K562 (cell line): ENCODE data around the gene MPIG6B. TPM values are rescaled to one million over a fixed set of nuclear protein-coding genes. Genes with fewer than 3 reads are reported as not detected.
A peak's percentile ranks its signal among the peaks of the same experiment; 100 is the strongest.

ENCODE experiments used
- CC2D1A ChIP-seq: fragments of 450-650 bp; IDR thresholded peaks from 2 replicates; pipeline ENCODE4 v1.6.1; 2017; ENCODE audit warnings: mild to moderate bottlenecking
- CCAR2 ChIP-seq: fragments of 200-400 bp; formaldehyde crosslinking; IDR thresholded peaks from 2 replicates; pipeline ENCODE4 v1.6.1; 2017; ENCODE audit warnings: mild to moderate bottlenecking, low read depth, low read length
- ESRRB ChIP-seq: fragments of 250-450 bp; sonication (Bioruptor Pico); IDR thresholded peaks from 2 replicates; pipeline ENCODE4 v1.5.0; 2020; ENCODE audit warnings: mild to moderate bottlenecking, moderate library complexity, borderline replicate concordance
- HDAC1 ChIP-seq, 2 experiments: fragments of 450-650 bp; IDR thresholded peaks; 2 replicates each; pipeline ENCODE4 v1.6.1; 2016 to 2017; ENCODE audit warnings: inconsistent platforms in 1 of 2, mild to moderate bottlenecking in 1 of 2, moderate library complexity in 1 of 2
- HDAC2 ChIP-seq: fragments of 450-650 bp; IDR thresholded peaks from 2 replicates; pipeline ENCODE4 v1.6.1; 2016; ENCODE audit warnings: mild to moderate bottlenecking
- MAFG ChIP-seq: fragments of 450-650 bp; conservative IDR thresholded peaks from 2 replicates; pipeline ENCODE4 v1.6.1; 2016; ENCODE audit warnings: missing genetic modification characterization, missing compliant biosample characterization
- MCM2 ChIP-seq: fragments of 450-650 bp; IDR thresholded peaks from 2 replicates; pipeline ENCODE4 v1.6.1; 2017; ENCODE audit warnings: low read depth, mild to moderate bottlenecking
- MEF2A ChIP-seq: IDR thresholded peaks from 2 replicates; pipeline ENCODE4 v1.6.1; 2011; ENCODE audit warnings: low read depth, mild to moderate bottlenecking, low read length, moderate library complexity; ENCODE audit not compliant: control insufficient read depth
- NCOA1 ChIP-seq: fragments of 450-650 bp; IDR thresholded peaks from 2 replicates; pipeline ENCODE4 v1.6.1; 2016; ENCODE audit warnings: low read depth
- NR3C1 ChIP-seq: sonication (generic); formaldehyde crosslinking; IDR thresholded peaks from 2 replicates; pipeline ENCODE4 v1.8.1; 2022; ENCODE audit warnings: missing genetic modification reagents
- PHF8 ChIP-seq: fragments of 200-600 bp; sonication (generic); IDR thresholded peaks from 2 replicates; pipeline ENCODE4 v1.6.1; 2012; ENCODE audit warnings: mixed run types, mild to moderate bottlenecking, inconsistent platforms, low read length, moderate library complexity, borderline replicate concordance
- PHTF2 ChIP-seq: fragments of 250-450 bp; sonication (Bioruptor Pico); IDR thresholded peaks from 2 replicates; pipeline ENCODE4 v1.5.0; 2021; ENCODE audit warnings: mild to moderate bottlenecking
- POLR2G ChIP-seq: fragments of 200-400 bp; formaldehyde crosslinking; IDR thresholded peaks from 2 replicates; pipeline ENCODE4 v1.6.1; 2017; ENCODE audit warnings: low read depth, mild to moderate bottlenecking, antibody characterized with exemption, low read length, moderate library complexity
- SAFB2 ChIP-seq: fragments of 200-400 bp; formaldehyde crosslinking; IDR thresholded peaks from 2 replicates; pipeline ENCODE4 v1.6.1; 2018; ENCODE audit warnings: borderline replicate concordance, low read length, low read depth, moderate library complexity; ENCODE audit not compliant: severe bottlenecking
- SLC30A9 ChIP-seq: fragments of 250-450 bp; sonication (Bioruptor Pico); IDR thresholded peaks from 2 replicates; pipeline ENCODE4 v1.8.0; 2022; ENCODE audit warnings: mild to moderate bottlenecking, moderate library complexity
- STAT5B ChIP-seq: fragments of 250-450 bp; sonication (Bioruptor Pico); IDR thresholded peaks from 2 replicates; pipeline ENCODE4 v1.8.0; 2021; ENCODE audit warnings: mild to moderate bottlenecking, inconsistent platforms
- SUPT5H ChIP-seq: fragments of 450-650 bp; IDR thresholded peaks from 2 replicates; pipeline ENCODE4 v1.6.1; 2016
- TCF7L2 ChIP-seq: fragments of 150-350 bp; IDR thresholded peaks from 2 replicates; pipeline ENCODE4 v1.6.1; 2016; ENCODE audit warnings: low read depth, mild to moderate bottlenecking, low read length, moderate library complexity
- ZFX ChIP-seq: sonication (generic); formaldehyde crosslinking; IDR thresholded peaks from 2 replicates; pipeline ENCODE4 v1.8.0; 2022; ENCODE audit warnings: mild to moderate bottlenecking, missing genetic modification reagents, moderate library complexity
- ZNF134 ChIP-seq: fragments of 250-450 bp; sonication (Bioruptor Pico); conservative IDR thresholded peaks from 2 replicates; pipeline ENCODE4 v1.4.0; 2020
- ZNF224 ChIP-seq: sonication (generic); formaldehyde crosslinking; IDR thresholded peaks from 2 replicates; pipeline ENCODE4 v1.8.0; 2022; ENCODE audit warnings: mild to moderate bottlenecking, missing genetic modification reagents
- ZNF77 ChIP-seq: fragments of 250-450 bp; sonication (Bioruptor Pico); IDR thresholded peaks from 2 replicates; pipeline ENCODE4 v1.5.0; 2020
- polyA plus RNA-seq, 8 experiments: library from polyadenylated mRNA; depleted of rRNA in 4 of 8; stranded (reverse) in 5 of 8; unstranded in 3 of 8; fragments of >200 nt; fragmentation: Nextera tagmentation in 2 of 8; fragmentation: Illumina TruSeq in 1 of 8; extraction: Ambion mirVana in 2 of 8; extraction: Trizol in 1 of 8; gene quantifications; 2 replicates each; pipeline versions ENCODE4 v1.2.1 to v1.2.3, GENCODE V29; 2011 to 2014; ENCODE audit warnings: inconsistent platforms in 1 of 8, missing spikeins in 1 of 8
- total RNA-seq, 7 experiments: library from RNA; depleted of rRNA in 6 of 7; stranded (reverse); fragments of >200 nt in 6 of 7; fragmentation: Illumina TruSeq in 2 of 7; extraction: Trizol in 2 of 7; gene quantifications; 2 replicates each; pipeline versions ENCODE4 v1.2.1 to v1.2.3, GENCODE V29; 2011 to 2021; ENCODE audit warnings: low replicate concordance in 1 of 7
- TF ChIP-seq, protein P1 (sequence below), 2 experiments: fragments of 450-650 bp; IDR thresholded peaks; 2 replicates each; pipeline ENCODE4 v1.6.1; 2016
- TF ChIP-seq, protein P2 (sequence below): sonication (generic); formaldehyde crosslinking; IDR thresholded peaks from 2 replicates; pipeline ENCODE4 v1.9.0; 2022; ENCODE audit warnings: mild to moderate bottlenecking, missing genetic modification reagents
- TF ChIP-seq, protein P3 (sequence below): fragments of 250-450 bp; sonication (Bioruptor Pico); IDR thresholded peaks from 2 replicates; pipeline ENCODE4 v1.8.0; 2021; ENCODE audit warnings: moderate library complexity, mild to moderate bottlenecking, inconsistent platforms
- TF ChIP-seq, protein P4 (sequence below): sonication (generic); formaldehyde crosslinking; IDR thresholded peaks from 2 replicates; pipeline ENCODE4 v1.8.0; 2022; ENCODE audit warnings: mild to moderate bottlenecking, missing genetic modification reagents

MPIG6B gene
- total and polyA plus RNA-seq, 9 of the 15 experiments (the other 6 are each of a cell fraction or from before 2014, with no cell fraction given), result 0.11 to 1.2 (median 0.28) TPM; not detected in 1

DNA sequence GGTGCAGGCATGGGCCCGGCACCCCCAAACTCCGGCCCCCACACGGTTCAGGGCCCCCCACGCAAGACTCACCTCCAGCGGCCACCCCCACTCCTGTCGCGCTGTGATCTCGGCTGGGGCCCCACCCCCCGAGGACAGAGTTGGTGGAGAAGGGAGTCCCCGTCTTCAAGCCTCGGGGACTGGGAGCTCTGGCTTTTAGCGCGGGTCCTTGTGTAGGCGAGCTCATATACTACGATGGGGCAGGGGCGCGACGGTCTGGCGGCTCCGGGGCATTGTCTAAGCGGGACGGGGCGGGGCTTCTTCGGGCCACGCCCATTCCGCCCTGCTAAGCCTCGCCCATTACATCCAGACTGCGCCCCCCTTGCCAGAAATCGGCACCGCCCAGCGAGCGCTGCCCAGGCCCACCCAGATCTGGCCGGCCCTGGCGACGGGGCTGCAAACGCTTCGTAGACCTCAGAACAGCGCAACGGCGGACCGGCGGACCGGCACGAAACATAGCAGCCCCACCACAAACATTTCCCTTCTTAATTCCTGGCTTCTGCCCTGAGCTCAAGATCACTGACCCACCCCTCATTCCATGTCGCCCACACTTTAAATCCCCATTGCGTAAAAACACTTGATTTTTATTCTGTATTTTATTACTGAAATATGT lies 6.9 kb downstream of the MPIG6B start (continued):
- TF ChIP-seq HDAC1 (IDR thresholded peaks at IDR 0.05) (peak in 1 of 2 experiments; percentile 28; a peak in 1 of 4 replicates), STAT5B (CRISPR knock-in tag) (no peak), CC2D1A (no peak), CCAR2 (no peak), NCOA1 (no peak), ZNF77 (CRISPR knock-in tag) (peak; percentile 98), ZFX (CRISPR knock-in tag) (no peak), NR3C1 (no peak), PHF8 (peak; percentile 46; the same call in 1 of the 2 replicates), TCF7L2 (peak; percentile 56; the same call in 1 of the 2 replicates), SUPT5H (peak; percentile 99), SLC30A9 (0 out of 2 replicates have a peak, but pooled peaks have one; percentile 74), POLR2G (peak; percentile 91), MEF2A (no peak), ZNF134 (peak; percentile 82), ESRRB (CRISPR knock-in tag) (peak; percentile 96), ZNF224 (CRISPR knock-in tag) (0 out of 2 replicates have a peak, but pooled peaks have one; percentile 48), PHTF2 (peak; percentile 92), HDAC2 (no peak), SAFB2 (no peak), MAFG (tag) (no peak), MCM2 (no peak)
- TF ChIP-seq, protein P1, sequence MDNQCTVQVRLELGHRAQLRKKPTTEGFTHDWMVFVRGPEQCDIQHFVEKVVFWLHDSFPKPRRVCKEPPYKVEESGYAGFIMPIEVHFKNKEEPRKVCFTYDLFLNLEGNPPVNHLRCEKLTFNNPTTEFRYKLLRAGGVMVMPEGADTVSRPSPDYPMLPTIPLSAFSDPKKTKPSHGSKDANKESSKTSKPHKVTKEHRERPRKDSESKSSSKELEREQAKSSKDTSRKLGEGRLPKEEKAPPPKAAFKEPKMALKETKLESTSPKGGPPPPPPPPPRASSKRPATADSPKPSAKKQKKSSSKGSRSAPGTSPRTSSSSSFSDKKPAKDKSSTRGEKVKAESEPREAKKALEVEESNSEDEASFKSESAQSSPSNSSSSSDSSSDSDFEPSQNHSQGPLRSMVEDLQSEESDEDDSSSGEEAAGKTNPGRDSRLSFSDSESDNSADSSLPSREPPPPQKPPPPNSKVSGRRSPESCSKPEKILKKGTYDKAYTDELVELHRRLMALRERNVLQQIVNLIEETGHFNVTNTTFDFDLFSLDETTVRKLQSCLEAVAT (IDR thresholded peaks at IDR 0.05), result no peak
- TF ChIP-seq, protein P2, sequence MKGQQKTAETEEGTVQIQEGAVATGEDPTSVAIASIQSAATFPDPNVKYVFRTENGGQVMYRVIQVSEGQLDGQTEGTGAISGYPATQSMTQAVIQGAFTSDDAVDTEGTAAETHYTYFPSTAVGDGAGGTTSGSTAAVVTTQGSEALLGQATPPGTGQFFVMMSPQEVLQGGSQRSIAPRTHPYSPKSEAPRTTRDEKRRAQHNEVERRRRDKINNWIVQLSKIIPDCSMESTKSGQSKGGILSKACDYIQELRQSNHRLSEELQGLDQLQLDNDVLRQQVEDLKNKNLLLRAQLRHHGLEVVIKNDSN (CRISPR knock-in tag), result no peak
- TF ChIP-seq, protein P3, sequence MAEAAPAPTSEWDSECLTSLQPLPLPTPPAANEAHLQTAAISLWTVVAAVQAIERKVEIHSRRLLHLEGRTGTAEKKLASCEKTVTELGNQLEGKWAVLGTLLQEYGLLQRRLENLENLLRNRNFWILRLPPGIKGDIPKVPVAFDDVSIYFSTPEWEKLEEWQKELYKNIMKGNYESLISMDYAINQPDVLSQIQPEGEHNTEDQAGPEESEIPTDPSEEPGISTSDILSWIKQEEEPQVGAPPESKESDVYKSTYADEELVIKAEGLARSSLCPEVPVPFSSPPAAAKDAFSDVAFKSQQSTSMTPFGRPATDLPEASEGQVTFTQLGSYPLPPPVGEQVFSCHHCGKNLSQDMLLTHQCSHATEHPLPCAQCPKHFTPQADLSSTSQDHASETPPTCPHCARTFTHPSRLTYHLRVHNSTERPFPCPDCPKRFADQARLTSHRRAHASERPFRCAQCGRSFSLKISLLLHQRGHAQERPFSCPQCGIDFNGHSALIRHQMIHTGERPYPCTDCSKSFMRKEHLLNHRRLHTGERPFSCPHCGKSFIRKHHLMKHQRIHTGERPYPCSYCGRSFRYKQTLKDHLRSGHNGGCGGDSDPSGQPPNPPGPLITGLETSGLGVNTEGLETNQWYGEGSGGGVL (CRISPR knock-in tag), result no peak
- TF ChIP-seq, protein P4, sequence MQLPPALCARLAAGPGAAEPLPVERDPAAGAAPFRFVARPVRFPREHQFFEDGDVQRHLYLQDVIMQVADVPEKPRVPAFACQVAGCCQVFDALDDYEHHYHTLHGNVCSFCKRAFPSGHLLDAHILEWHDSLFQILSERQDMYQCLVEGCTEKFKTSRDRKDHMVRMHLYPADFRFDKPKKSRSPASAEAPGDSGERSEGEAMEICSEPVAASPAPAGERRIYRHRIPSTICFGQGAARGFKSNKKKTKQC (CRISPR knock-in tag), result no peak
